WTC11 (cell line): ENCODE measurements around the gene TPRKB. TPM values are rescaled to one million over a fixed set of nuclear protein-coding genes. Genes with fewer than 3 reads are reported as not detected.
"Not testable (repeated sequence)": the region's sequence is repeated elsewhere in the genome, so short reads cannot be mapped to it uniquely, and the experiment has no call there.

Experiments used
- ATAC-seq: fragments of 200-7000 bp; cut with Tn5 transposase; 2 replicates; pipeline ENCODE4 v1.10.0; 2021; ENCODE audit warnings: mild to moderate bottlenecking, moderate library complexity
- CTCF ChIA-PET: fragments of 300-600 bp; sonication (Branson Sonifier 250); formaldehyde crosslinking; loops from one replicate; lab custom pipeline; 2021; ENCODE audit warnings: antibody characterized with exemption; lab: Charles Lee
- POLR2A ChIA-PET: fragments of 350-600 bp; sonication (Branson Sonifier 250); formaldehyde crosslinking; loops from one replicate; lab custom pipeline; 2021; ENCODE audit warnings: antibody characterized with exemption; lab: Charles Lee
- DNase-seq: peaks from one replicate; pipeline ENCODE4 v3.0.0; 2021; ENCODE audit warnings: low spot score
- H3K27ac Mint-ChIP-seq: 2 replicates; pipeline ENCODE4 v1.8.0; 2021; ENCODE audit warnings: mixed read lengths
- H3K27me3 Mint-ChIP-seq: 2 replicates; pipeline ENCODE4 v1.8.0; 2021; ENCODE audit warnings: low read depth, mild to moderate bottlenecking, moderate library complexity, mixed read lengths
- H3K36me3 Mint-ChIP-seq: 2 replicates; pipeline ENCODE4 v1.8.0; 2021; ENCODE audit warnings: mixed read lengths
- H3K4me1 Mint-ChIP-seq: 2 replicates; pipeline ENCODE4 v1.8.0; 2022; ENCODE audit warnings: mixed read lengths
- H3K4me3 Mint-ChIP-seq: 2 replicates; pipeline ENCODE4 v1.8.0; 2021; ENCODE audit warnings: mild to moderate bottlenecking, moderate library complexity, mixed read lengths
- H3K9me3 Mint-ChIP-seq: 2 replicates; pipeline ENCODE4 v1.8.0; 2021; ENCODE audit warnings: mixed read lengths
- CREM ChIP-seq: sonication (generic); formaldehyde crosslinking; IDR thresholded peaks from 2 replicates; pipeline ENCODE4 v1.8.1; 2022; ENCODE audit warnings: mild to moderate bottlenecking, missing genetic modification reagents, moderate library complexity
- ESRRA ChIP-seq: sonication (generic); formaldehyde crosslinking; IDR thresholded peaks from 2 replicates; pipeline ENCODE4 v1.8.1; 2022; ENCODE audit warnings: mild to moderate bottlenecking, missing genetic modification reagents, borderline replicate concordance
- ETV6 ChIP-seq: sonication (generic); formaldehyde crosslinking; IDR thresholded peaks from 2 replicates; pipeline ENCODE4 v1.8.1; 2022; ENCODE audit warnings: mild to moderate bottlenecking, missing genetic modification reagents
- FOXK1 ChIP-seq: sonication (generic); formaldehyde crosslinking; IDR thresholded peaks from 2 replicates; pipeline ENCODE4 v1.8.0; 2022; ENCODE audit warnings: mild to moderate bottlenecking, moderate library complexity, missing genetic modification reagents
- FOXP1 ChIP-seq: sonication (generic); formaldehyde crosslinking; IDR thresholded peaks from 2 replicates; pipeline ENCODE4 v1.8.0; 2022; ENCODE audit warnings: missing genetic modification reagents, mild to moderate bottlenecking, moderate library complexity, borderline replicate concordance
- GABPB1 ChIP-seq: sonication (generic); formaldehyde crosslinking; IDR thresholded peaks from 2 replicates; pipeline ENCODE4 v1.8.1; 2023; ENCODE audit warnings: mild to moderate bottlenecking, missing genetic modification reagents
- GRHL2 ChIP-seq: fragments of 250-450 bp; sonication (Bioruptor Pico); IDR thresholded peaks from 2 replicates; pipeline ENCODE4 v1.8.0; 2022; ENCODE audit warnings: mild to moderate bottlenecking, moderate library complexity; ENCODE audit not compliant: insufficient replicate concordance, severe bottlenecking
- IRF2 ChIP-seq: sonication (generic); formaldehyde crosslinking; IDR thresholded peaks from 2 replicates; pipeline ENCODE4 v1.8.0; 2022; ENCODE audit warnings: low read depth, missing genetic modification reagents, borderline replicate concordance
- JAZF1 ChIP-seq: fragments of 250-450 bp; sonication (Bioruptor Pico); IDR thresholded peaks from 2 replicates; pipeline ENCODE4 v1.9.0; 2021; ENCODE audit warnings: moderate library complexity, mild to moderate bottlenecking, inconsistent platforms
- NFATC4 ChIP-seq: fragments of 250-450 bp; sonication (Bioruptor Pico); IDR thresholded peaks from 2 replicates; pipeline ENCODE4 v1.9.0; 2021; ENCODE audit warnings: mild to moderate bottlenecking
- NR2C2 ChIP-seq: sonication (generic); formaldehyde crosslinking; IDR thresholded peaks from 2 replicates; pipeline ENCODE4 v1.8.0; 2022; ENCODE audit warnings: mild to moderate bottlenecking, missing genetic modification reagents
- RORB ChIP-seq: fragments of 250-450 bp; sonication (Bioruptor Pico); IDR thresholded peaks from 2 replicates; pipeline ENCODE4 v1.9.0; 2021; ENCODE audit warnings: mild to moderate bottlenecking
- ZNF423 ChIP-seq: fragments of 250-450 bp; sonication (Bioruptor Pico); IDR thresholded peaks from 2 replicates; pipeline ENCODE4 v2.1.2; 2022; ENCODE audit warnings: mild to moderate bottlenecking, moderate library complexity
- total RNA-seq: library from RNA; stranded (reverse); gene quantifications from 3 replicates; pipeline ENCODE4 v1.2.3, GENCODE V29; 2021
- TF ChIP-seq, protein P1 (sequence below): sonication (generic); formaldehyde crosslinking; IDR thresholded peaks from 2 replicates; pipeline ENCODE4 v1.8.1; 2022; ENCODE audit warnings: low read depth, missing genetic modification reagents, borderline replicate concordance
- TF ChIP-seq, protein P2 (sequence below): fragments of 250-450 bp; sonication (Bioruptor Pico); IDR thresholded peaks from 2 replicates; pipeline ENCODE4 v2.1.2; 2022; ENCODE audit warnings: mild to moderate bottlenecking, moderate library complexity
- TF ChIP-seq, protein P3 (sequence below): sonication (generic); formaldehyde crosslinking; IDR thresholded peaks from 2 replicates; pipeline ENCODE4 v1.8.1; 2023; ENCODE audit warnings: mild to moderate bottlenecking, missing genetic modification reagents
- TF ChIP-seq, protein P4 (sequence below): fragments of 250-450 bp; sonication (Bioruptor Pico); IDR thresholded peaks from 2 replicates; pipeline ENCODE4 v1.9.0; 2021; ENCODE audit warnings: moderate library complexity, mild to moderate bottlenecking, inconsistent platforms, borderline replicate concordance
- TF ChIP-seq, protein P5 (sequence below): sonication (generic); formaldehyde crosslinking; IDR thresholded peaks from 2 replicates; pipeline ENCODE4 v1.8.0; 2023; ENCODE audit warnings: missing genetic modification reagents

TPRKB gene
- total RNA-seq, 1 experiment from 2014 or later, result 30.6 TPM

DNA sequence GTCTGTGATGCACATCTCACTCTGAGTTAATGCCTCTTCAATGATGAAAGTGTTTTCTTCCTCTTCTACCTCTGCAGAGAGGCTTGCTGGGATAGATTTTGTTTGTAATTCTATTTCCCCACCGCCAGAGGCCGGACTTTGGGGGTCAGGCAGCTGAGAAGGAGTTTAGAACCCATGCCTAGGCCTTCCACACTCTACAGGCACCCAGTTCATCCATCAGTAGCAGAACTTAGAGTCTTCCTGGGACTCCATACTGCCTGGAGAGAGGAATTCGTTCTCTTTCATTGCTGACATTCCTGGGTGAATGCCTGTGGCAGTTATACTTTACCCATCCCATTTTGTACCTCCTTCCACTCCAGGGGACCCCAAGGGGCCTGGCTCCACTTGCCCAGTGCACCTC lies 9.1 kb downstream of the TPRKB start:
- ChIA-PET POLR2A (no interaction called here), CTCF (no interaction called here)
- DNase-seq (no peak), ATAC-seq (peak; percentile 58)
- Mint-ChIP-seq H3K36me3 (peaks cover 33% of the 10 kb centered on the region), H3K27ac (no peak overlapping the region), H3K4me3 (no peak overlapping the region), H3K9me3 (peaks cover 5% of the 10 kb centered on the region), H3K27me3 (peaks cover 4% of the 10 kb centered on the region), H3K4me1 (no peaks in the 10 kb centered on the region)
- TF ChIP-seq FOXK1 (CRISPR knock-in tag) (no peak), CREM (CRISPR knock-in tag) (no peak), JAZF1 (CRISPR knock-in tag) (no peak), RORB (CRISPR knock-in tag) (no peak), IRF2 (CRISPR knock-in tag) (no peak), GRHL2 (CRISPR knock-in tag) (no peak), FOXP1 (no peak), NR2C2 (CRISPR knock-in tag) (no peak), NFATC4 (CRISPR knock-in tag) (no peak), ESRRA (CRISPR knock-in tag) (no peak), ETV6 (CRISPR knock-in tag) (no peak), GABPB1 (no peak), ZNF423 (CRISPR knock-in tag) (no peak)
- TF ChIP-seq, protein P1, sequence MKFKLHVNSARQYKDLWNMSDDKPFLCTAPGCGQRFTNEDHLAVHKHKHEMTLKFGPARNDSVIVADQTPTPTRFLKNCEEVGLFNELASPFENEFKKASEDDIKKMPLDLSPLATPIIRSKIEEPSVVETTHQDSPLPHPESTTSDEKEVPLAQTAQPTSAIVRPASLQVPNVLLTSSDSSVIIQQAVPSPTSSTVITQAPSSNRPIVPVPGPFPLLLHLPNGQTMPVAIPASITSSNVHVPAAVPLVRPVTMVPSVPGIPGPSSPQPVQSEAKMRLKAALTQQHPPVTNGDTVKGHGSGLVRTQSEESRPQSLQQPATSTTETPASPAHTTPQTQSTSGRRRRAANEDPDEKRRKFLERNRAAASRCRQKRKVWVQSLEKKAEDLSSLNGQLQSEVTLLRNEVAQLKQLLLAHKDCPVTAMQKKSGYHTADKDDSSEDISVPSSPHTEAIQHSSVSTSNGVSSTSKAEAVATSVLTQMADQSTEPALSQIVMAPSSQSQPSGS (CRISPR knock-in tag), result no peak
- TF ChIP-seq, protein P2, sequence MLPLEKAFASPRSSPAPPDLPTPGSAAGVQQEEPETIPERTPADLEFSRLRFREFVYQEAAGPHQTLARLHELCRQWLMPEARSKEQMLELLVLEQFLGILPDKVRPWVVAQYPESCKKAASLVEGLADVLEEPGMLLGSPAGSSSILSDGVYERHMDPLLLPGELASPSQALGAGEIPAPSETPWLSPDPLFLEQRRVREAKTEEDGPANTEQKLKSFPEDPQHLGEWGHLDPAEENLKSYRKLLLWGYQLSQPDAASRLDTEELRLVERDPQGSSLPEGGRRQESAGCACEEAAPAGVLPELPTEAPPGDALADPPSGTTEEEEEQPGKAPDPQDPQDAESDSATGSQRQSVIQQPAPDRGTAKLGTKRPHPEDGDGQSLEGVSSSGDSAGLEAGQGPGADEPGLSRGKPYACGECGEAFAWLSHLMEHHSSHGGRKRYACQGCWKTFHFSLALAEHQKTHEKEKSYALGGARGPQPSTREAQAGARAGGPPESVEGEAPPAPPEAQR (CRISPR knock-in tag), result no peak
- TF ChIP-seq, protein P3, sequence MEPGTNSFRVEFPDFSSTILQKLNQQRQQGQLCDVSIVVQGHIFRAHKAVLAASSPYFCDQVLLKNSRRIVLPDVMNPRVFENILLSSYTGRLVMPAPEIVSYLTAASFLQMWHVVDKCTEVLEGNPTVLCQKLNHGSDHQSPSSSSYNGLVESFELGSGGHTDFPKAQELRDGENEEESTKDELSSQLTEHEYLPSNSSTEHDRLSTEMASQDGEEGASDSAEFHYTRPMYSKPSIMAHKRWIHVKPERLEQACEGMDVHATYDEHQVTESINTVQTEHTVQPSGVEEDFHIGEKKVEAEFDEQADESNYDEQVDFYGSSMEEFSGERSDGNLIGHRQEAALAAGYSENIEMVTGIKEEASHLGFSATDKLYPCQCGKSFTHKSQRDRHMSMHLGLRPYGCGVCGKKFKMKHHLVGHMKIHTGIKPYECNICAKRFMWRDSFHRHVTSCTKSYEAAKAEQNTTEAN (CRISPR knock-in tag), result no peak
- TF ChIP-seq, protein P4, sequence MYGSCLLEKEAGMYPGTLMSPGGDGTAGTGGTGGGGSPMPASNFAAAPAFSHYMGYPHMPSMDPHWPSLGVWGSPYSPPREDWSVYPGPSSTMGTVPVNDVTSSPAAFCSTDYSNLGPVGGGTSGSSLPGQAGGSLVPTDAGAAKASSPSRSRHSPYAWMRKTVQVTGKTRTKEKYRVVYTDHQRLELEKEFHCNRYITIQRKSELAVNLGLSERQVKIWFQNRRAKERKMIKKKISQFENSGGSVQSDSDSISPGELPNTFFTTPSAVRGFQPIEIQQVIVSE (CRISPR knock-in tag), result no peak
- TF ChIP-seq, protein P5, sequence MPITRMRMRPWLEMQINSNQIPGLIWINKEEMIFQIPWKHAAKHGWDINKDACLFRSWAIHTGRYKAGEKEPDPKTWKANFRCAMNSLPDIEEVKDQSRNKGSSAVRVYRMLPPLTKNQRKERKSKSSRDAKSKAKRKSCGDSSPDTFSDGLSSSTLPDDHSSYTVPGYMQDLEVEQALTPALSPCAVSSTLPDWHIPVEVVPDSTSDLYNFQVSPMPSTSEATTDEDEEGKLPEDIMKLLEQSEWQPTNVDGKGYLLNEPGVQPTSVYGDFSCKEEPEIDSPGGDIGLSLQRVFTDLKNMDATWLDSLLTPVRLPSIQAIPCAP, result no peak

DNA sequence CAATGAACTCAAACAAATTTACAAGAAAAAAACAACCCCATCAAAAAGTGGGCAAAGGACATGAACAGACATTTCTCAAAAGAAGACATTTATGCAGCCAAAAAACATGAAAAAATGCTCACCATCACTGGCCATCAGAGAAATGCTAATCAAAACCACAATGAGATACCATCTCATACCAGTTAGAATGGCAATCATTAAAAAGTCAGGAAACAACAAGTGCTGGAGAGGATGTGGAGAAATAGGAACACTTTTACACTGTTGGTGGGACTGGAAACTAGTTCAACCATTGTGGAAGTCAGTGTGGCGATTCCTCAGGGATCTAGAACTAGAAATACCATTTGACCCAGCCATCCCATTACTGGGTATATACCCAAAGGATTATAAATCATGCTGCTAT lies 10.5 kb downstream of the TPRKB start:
- H3K27me3 Mint-ChIP-seq, result peaks cover 15% of the 10 kb centered on the region

More for the DNA sequence above, 10.5 kb downstream of the TPRKB start:
- H3K9me3 Mint-ChIP-seq, result peaks cover 16% of the 10 kb centered on the region
- H3K4me1 Mint-ChIP-seq, H3K27ac Mint-ChIP-seq, DNase-seq, CTCF ChIA-PET, H3K4me3 Mint-ChIP-seq, ATAC-seq, POLR2A ChIA-PET: not testable (repeated sequence)
- peaks cover 24% of the 10 kb centered on the region for H3K36me3 Mint-ChIP-seq
